ENCODE measurements around the gene PTPRT. TPM values are rescaled to one million over a fixed set of nuclear protein-coding genes. Genes with fewer than 3 reads are reported as not detected.

The PTPRT gene
- polyA plus RNA-seq, 2 of the 4 experiments (the other 2 are of a cell fraction) = not detected

DNA sequence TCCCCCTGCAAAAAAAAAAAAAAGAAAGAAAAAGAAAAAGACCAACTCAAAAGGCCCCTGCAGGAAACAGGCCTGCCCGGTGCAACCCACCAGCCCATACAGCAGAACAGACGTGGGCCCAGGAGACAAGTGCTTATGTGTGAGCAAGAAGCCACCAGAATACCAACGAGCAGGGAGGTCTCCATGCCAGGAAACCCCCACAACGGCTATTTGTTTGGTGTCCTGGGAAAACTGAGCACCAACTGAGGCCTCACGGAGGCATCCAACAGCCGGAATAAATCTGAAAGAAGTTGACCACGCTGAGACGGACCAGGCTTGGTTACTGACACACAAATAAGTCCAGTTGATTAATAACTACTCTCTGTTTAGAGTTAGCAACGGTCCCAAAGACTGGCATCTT is 29.7 kb downstream of the PTPRT start:
- Histone ChIP-seq H3K4me1 (no peaks in the 10 kb centered on the region), H3K4me2 (no peak overlapping the region), H3K4me3 (no peak overlapping the region), H3K9me3 (no peaks in the 10 kb centered on the region), H3K27ac (no peak overlapping the region)
- ATAC-seq (no peak), FAIRE-seq (no peak), DNase-seq (ENCODE audit: low read depth in 1 of 2, low spot score in 1 of 2) (no peak)
- no peak for TF ChIP-seq SREBF2 (IDR thresholded peaks at IDR 0.05)
- no peak for TF ChIP-seq RARB (CRISPR knock-in tag; IDR thresholded peaks at IDR 0.05)
- no peak for TF ChIP-seq MAZ (IDR thresholded peaks at IDR 0.05; ENCODE audit: borderline replicate concordance, low read depth, low read length)
- TF ChIP-seq NR3C1 (IDR thresholded peaks at IDR 0.05) = no peak
- TF ChIP-seq, protein P1, sequence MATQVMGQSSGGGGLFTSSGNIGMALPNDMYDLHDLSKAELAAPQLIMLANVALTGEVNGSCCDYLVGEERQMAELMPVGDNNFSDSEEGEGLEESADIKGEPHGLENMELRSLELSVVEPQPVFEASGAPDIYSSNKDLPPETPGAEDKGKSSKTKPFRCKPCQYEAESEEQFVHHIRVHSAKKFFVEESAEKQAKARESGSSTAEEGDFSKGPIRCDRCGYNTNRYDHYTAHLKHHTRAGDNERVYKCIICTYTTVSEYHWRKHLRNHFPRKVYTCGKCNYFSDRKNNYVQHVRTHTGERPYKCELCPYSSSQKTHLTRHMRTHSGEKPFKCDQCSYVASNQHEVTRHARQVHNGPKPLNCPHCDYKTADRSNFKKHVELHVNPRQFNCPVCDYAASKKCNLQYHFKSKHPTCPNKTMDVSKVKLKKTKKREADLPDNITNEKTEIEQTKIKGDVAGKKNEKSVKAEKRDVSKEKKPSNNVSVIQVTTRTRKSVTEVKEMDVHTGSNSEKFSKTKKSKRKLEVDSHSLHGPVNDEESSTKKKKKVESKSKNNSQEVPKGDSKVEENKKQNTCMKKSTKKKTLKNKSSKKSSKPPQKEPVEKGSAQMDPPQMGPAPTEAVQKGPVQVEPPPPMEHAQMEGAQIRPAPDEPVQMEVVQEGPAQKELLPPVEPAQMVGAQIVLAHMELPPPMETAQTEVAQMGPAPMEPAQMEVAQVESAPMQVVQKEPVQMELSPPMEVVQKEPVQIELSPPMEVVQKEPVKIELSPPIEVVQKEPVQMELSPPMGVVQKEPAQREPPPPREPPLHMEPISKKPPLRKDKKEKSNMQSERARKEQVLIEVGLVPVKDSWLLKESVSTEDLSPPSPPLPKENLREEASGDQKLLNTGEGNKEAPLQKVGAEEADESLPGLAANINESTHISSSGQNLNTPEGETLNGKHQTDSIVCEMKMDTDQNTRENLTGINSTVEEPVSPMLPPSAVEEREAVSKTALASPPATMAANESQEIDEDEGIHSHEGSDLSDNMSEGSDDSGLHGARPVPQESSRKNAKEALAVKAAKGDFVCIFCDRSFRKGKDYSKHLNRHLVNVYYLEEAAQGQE (IDR thresholded peaks at IDR 0.05) = no peak
- TF ChIP-seq TP53 (CRISPR knock-in tag; IDR thresholded peaks at IDR 0.05) = no peak
- TF ChIP-seq EHMT2 (IDR thresholded peaks at IDR 0.05; ENCODE audit: low read depth) = no peak
- TF ChIP-seq ZNF302 (CRISPR knock-in tag; IDR thresholded peaks at IDR 0.05) = no peak
- TF ChIP-seq POLR2A (IDR thresholded peaks at IDR 0.05; ENCODE audit: low read length) = no peak
- no peak for TF ChIP-seq CBX8 (IDR thresholded peaks at IDR 0.05)
- TF ChIP-seq CHD2 (IDR thresholded peaks at IDR 0.05; ENCODE audit: low read length, partially characterized antibody) = no peak
- TF ChIP-seq FOXS1 (CRISPR knock-in tag; IDR thresholded peaks at IDR 0.05) = no peak
- TF ChIP-seq FOSL2 (IDR thresholded peaks at IDR 0.05) = no peak
- no peak for TF ChIP-seq FOSL2 (CRISPR knock-in tag; IDR thresholded peaks at IDR 0.05)
- TF ChIP-seq JUN (IDR thresholded peaks at IDR 0.05) = no peak
- TF ChIP-seq HEYL (CRISPR knock-in tag; IDR thresholded peaks at IDR 0.05) = no peak
- CTCF ChIA-PET = no interaction called here
- POLR2A ChIA-PET = no interaction called here
- 12% methylated on average over 9 of the region's 9 CpGs for WGBS (ENCODE audit: missing lambda C conversion rate)

DNA sequence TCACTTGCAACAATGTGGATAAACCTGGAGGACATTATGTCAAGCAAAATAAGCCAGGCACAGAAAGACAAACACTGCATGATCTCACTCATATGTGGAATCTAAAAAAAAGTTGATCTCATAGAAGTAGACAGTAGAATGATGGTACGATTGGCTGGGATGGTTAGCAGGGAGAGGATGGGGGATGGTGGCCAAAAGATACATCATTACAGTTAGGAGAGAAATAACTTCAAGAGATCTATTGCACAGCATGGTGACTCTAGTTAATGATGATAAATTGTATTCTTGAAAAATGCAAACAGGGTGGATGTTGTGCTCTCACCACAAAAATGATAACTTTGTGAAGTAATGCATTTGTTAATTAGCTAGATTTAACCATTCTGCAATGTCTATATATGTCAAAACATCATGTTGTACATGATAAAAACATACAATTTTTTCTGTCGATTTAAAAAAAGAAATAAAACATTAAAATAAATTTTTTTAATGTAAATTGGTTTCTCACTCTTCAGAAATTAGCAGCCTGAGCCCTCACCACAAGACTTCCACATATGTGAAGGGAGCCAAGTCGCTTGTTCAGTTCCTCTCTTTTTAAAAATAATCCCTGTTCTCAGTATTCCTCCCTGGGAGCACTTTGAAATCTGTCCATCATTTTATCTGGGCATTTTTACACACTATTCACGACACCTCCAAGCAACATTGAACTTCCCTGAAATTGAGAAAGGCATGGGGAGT is 34.2 kb downstream of the PTPRT start:
- FAIRE-seq = no peak
- Histone ChIP-seq H3K27ac (no peak overlapping the region), H3K4me3 (no peak overlapping the region), H3K9me3 (no peaks in the 10 kb centered on the region), H3K4me2 (no peak overlapping the region), H3K4me1 (no peaks in the 10 kb centered on the region)
- TF ChIP-seq, protein P2, sequence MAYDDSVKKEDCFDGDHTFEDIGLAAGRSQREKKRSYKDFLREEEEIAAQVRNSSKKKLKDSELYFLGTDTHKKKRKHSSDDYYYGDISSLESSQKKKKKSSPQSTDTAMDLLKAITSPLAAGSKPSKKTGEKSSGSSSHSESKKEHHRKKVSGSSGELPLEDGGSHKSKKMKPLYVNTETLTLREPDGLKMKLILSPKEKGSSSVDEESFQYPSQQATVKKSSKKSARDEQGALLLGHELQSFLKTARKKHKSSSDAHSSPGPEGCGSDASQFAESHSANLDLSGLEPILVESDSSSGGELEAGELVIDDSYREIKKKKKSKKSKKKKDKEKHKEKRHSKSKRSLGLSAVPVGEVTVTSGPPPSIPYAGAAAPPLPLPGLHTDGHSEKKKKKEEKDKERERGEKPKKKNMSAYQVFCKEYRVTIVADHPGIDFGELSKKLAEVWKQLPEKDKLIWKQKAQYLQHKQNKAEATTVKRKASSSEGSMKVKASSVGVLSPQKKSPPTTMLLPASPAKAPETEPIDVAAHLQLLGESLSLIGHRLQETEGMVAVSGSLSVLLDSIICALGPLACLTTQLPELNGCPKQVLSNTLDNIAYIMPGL (CRISPR knock-in tag; IDR thresholded peaks at IDR 0.05; ENCODE audit: borderline replicate concordance) = no peak
- TF ChIP-seq MAFK (IDR thresholded peaks at IDR 0.05; ENCODE audit: partially characterized antibody) = no peak
- TF ChIP-seq JUN (IDR thresholded peaks at IDR 0.05) = no peak
- no peak for TF ChIP-seq NPAS2 (CRISPR knock-in tag; IDR thresholded peaks at IDR 0.05; ENCODE audit: borderline replicate concordance)
- no peak for TF ChIP-seq HEYL (CRISPR knock-in tag; IDR thresholded peaks at IDR 0.05)
- TF ChIP-seq POLR2AphosphoS2 (conservative IDR thresholded peaks at IDR 0.05; ENCODE audit: low read length) = no peak
- TF ChIP-seq CBX2 (IDR thresholded peaks at IDR 0.05; ENCODE audit: borderline replicate concordance, low read depth) = no peak
- no peak for TF ChIP-seq SMC3 (IDR thresholded peaks at IDR 0.05)
- TF ChIP-seq GATA3 (IDR thresholded peaks at IDR 0.05; ENCODE audit: borderline replicate concordance) = no peak
- no peak for TF ChIP-seq MAZ (IDR thresholded peaks at IDR 0.05; ENCODE audit: borderline replicate concordance, low read depth, low read length)
- TF ChIP-seq, protein P3, sequence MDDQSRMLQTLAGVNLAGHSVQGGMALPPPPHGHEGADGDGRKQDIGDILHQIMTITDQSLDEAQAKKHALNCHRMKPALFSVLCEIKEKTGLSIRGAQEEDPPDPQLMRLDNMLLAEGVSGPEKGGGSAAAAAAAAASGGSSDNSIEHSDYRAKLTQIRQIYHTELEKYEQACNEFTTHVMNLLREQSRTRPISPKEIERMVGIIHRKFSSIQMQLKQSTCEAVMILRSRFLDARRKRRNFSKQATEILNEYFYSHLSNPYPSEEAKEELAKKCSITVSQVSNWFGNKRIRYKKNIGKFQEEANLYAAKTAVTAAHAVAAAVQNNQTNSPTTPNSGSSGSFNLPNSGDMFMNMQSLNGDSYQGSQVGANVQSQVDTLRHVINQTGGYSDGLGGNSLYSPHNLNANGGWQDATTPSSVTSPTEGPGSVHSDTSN (IDR thresholded peaks at IDR 0.05) = no peak
- no peak for TF ChIP-seq HOXB13 (CRISPR knock-in tag; IDR thresholded peaks at IDR 0.05; ENCODE audit: low read depth)
- no peak for TF ChIP-seq POLR2A (IDR thresholded peaks at IDR 0.05; ENCODE audit: low read length)
- TF ChIP-seq ZFP36 (IDR thresholded peaks at IDR 0.05; ENCODE audit: borderline replicate concordance, partially characterized antibody) = no peak
- no peak for TF ChIP-seq BHLHE40 (IDR thresholded peaks at IDR 0.05; ENCODE audit: low read depth, low read length)
- no peak for TF ChIP-seq MYC (IDR thresholded peaks at IDR 0.05; ENCODE audit: borderline replicate concordance, low read length)
- no peak for TF ChIP-seq FOXS1 (CRISPR knock-in tag; IDR thresholded peaks at IDR 0.05)
- no peak for TF ChIP-seq ZSCAN20 (CRISPR knock-in tag; IDR thresholded peaks at IDR 0.05)
- ChIA-PET CTCF (no interaction called here), POLR2A (no interaction called here)
- WGBS (ENCODE audit: missing lambda C conversion rate) = 5% methylated on average over 4 of the region's 4 CpGs
- no peak for DNase-seq (ENCODE audit: low read depth in 1 of 2, low spot score in 1 of 2)
- no peak for ATAC-seq

All from A549 (cell line).